ENCODE data around the gene ZNF408.
"Not testable (repeated sequence)": the region's sequence is repeated elsewhere in the genome, so short reads cannot be mapped to it uniquely, and the experiment has no call there.

ZNF408 gene

GRCh38 chr11:46670521-46670920 is 30.3 kb upstream of the ZNF408 start:
- H3K27me3 Mint-ChIP-seq: not testable (repeated sequence)
- H3K36me3 Mint-ChIP-seq: peaks cover 53% of the 10 kb centered on the region

DNA sequence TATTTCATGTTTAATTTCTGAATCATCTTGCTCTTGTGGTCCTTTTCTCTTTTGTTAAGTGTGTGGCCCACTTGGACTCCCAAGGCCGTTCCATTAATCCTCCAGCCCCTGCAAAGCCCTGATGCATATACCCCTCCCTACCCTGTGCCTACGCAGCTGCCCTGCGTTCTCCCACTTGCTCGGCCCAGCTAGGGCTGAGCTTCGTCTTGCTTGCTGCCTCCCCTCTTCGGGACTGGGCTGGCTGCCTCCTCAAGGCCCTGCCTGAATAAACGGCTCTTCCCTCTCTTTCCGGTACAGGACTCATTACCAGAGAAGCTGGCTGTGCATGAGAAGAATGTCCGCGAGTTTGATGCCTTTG is 28.9 kb upstream of the ZNF408 start:
- Mint-ChIP-seq H3K36me3 (peaks cover 49% of the 10 kb centered on the region), H3K27me3 (no peaks in the 10 kb centered on the region), H3K4me3 (peak overlapping the region; percentile 23), H3K4me1 (peaks cover 74% of the 10 kb centered on the region), H3K9me3 (no peaks in the 10 kb centered on the region), H3K27ac (peak overlapping the region; percentile 99)
- DNase-seq: no peak
- CTCF ChIA-PET: interaction anchor here (1.0 kb wide), 1 partner anchor 14 kb away, joined by 4 read pairs; no protein-coding TSS in a partner anchor

More at GRCh38 chr11:46670521-46670920, 30.3 kb upstream of the ZNF408 start:
- Mint-ChIP-seq H3K4me1 (peaks cover 62% of the 10 kb centered on the region), H3K27ac (peak overlapping the region; percentile 99)
- CTCF ChIA-PET: interaction anchor here (0.8 to 1.7 kb wide), 11 partner anchors 9 to 281 kb away, joined by 3 to 12 read pairs (median 4); partner anchors contain the start of genes ARHGAP1, ATG13, HARBI1 and ZNF408
- H3K4me3 Mint-ChIP-seq, H3K9me3 Mint-ChIP-seq, DNase-seq: not testable (repeated sequence)

- Mint-ChIP-seq H3K36me3 (peaks cover 49% of the 10 kb centered on the region), H3K27ac (peak overlapping the region; percentile 99), H3K9me3 (no peaks in the 10 kb centered on the region), H3K4me3 (no peak overlapping the region), H3K4me1 (peaks cover 78% of the 10 kb centered on the region), H3K27me3 (no peaks in the 10 kb centered on the region)
- no peak for DNase-seq
- CTCF ChIA-PET: interaction anchor here (1.0 kb wide), 1 partner anchor 13 kb away, joined by 4 read pairs; no protein-coding TSS in a partner anchor
Observed at GRCh38 chr11:46672381-46672839, 28.4 kb upstream of the ZNF408 start.

DNA sequence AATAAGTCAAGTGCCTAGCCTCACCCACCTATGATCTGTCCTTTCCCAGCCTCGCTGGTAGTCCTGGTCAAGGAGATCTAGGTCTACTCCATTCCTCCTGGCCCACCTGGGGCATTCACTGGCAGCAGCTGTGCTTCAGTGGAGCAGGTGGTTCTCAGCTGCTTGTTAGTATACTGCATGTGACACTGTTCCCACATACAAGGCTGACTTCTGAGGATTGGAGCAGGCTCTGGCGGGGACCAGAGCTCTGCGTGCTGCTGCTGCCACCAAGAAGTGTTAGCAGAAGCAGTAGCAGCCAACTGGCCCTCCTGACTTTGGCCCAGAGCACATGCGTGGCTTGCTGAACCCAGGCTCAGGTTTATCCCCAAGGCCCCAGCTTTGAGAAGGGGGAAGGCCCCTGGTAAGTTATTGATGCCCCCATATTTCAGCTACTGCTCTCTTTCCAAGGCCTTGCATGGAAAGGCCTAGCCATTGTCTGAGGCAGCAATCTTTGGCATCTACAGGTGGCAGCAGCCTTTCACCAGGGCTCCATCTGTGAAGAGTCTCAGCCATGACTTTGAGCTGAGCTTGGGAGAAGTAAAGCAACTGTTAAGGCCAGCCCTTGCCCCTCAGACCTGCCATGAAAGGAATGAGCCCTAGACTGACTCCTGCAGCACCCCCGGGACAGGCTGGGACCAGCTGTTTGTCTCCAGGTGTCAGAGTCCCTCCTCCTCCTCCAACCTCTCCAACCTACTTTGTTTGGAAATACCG is 26.9 kb upstream of the ZNF408 start:
- H3K4me1 Mint-ChIP-seq: peaks cover 76% of the 10 kb centered on the region
- H3K9me3 Mint-ChIP-seq: no peaks in the 10 kb centered on the region
- CTCF ChIA-PET: interaction anchor here (1.0 to 1.1 kb wide), 2 partner anchors 55 to 112 kb away, joined by 3 to 4 read pairs; no protein-coding TSS in a partner anchor
- H3K36me3 Mint-ChIP-seq: peaks cover 54% of the 10 kb centered on the region
- H3K4me3 Mint-ChIP-seq: no peak overlapping the region
- no peaks in the 10 kb centered on the region for H3K27me3 Mint-ChIP-seq
- no peak for DNase-seq
- H3K27ac Mint-ChIP-seq: peak overlapping the region; percentile 93

GRCh38 chr11:46674463-46675287 is 26.2 kb upstream of the ZNF408 start:
- Mint-ChIP-seq H3K4me1 (peaks cover 70% of the 10 kb centered on the region), H3K9me3 (no peaks in the 10 kb centered on the region), H3K27me3 (no peaks in the 10 kb centered on the region), H3K4me3 (no peak overlapping the region), H3K36me3 (peaks cover 51% of the 10 kb centered on the region), H3K27ac (peak overlapping the region; percentile 93)
- DNase-seq: peak; percentile 53
- CTCF ChIA-PET: interaction anchor here (1.0 to 1.1 kb wide), 2 partner anchors 56 to 113 kb away, joined by 3 to 4 read pairs; no protein-coding TSS in a partner anchor

GRCh38 chr11:46675288-46675851 is 25.5 kb upstream of the ZNF408 start:
- Mint-ChIP-seq H3K27ac (peak overlapping the region; percentile 93), H3K4me1 (peaks cover 64% of the 10 kb centered on the region), H3K27me3 (no peaks in the 10 kb centered on the region), H3K4me3 (no peak overlapping the region), H3K9me3 (no peaks in the 10 kb centered on the region), H3K36me3 (peaks cover 46% of the 10 kb centered on the region)
- CTCF ChIA-PET: interaction anchor here (1.0 kb wide), 1 partner anchor 57 kb away, joined by 4 read pairs; no protein-coding TSS in a partner anchor
- no peak for DNase-seq

GRCh38 chr11:46675949-46676348 is 24.9 kb upstream of the ZNF408 start:
- H3K27me3 Mint-ChIP-seq: no peaks in the 10 kb centered on the region
- no peak for DNase-seq
- no peak overlapping the region for H3K27ac Mint-ChIP-seq
- no peak overlapping the region for H3K4me3 Mint-ChIP-seq
- CTCF ChIA-PET: no interaction called here
- no peaks in the 10 kb centered on the region for H3K9me3 Mint-ChIP-seq
- peaks cover 59% of the 10 kb centered on the region for H3K4me1 Mint-ChIP-seq
- peaks cover 51% of the 10 kb centered on the region for H3K36me3 Mint-ChIP-seq

- Mint-ChIP-seq H3K27ac (peak overlapping the region; percentile 40), H3K36me3 (peaks cover 51% of the 10 kb centered on the region), H3K9me3 (no peaks in the 10 kb centered on the region), H3K27me3 (no peaks in the 10 kb centered on the region), H3K4me1 (peaks cover 52% of the 10 kb centered on the region), H3K4me3 (no peak overlapping the region)
- no peak for DNase-seq
- CTCF ChIA-PET: no interaction called here
Observed at GRCh38 chr11:46676436-46677158, 24.2 kb upstream of the ZNF408 start.

DNA sequence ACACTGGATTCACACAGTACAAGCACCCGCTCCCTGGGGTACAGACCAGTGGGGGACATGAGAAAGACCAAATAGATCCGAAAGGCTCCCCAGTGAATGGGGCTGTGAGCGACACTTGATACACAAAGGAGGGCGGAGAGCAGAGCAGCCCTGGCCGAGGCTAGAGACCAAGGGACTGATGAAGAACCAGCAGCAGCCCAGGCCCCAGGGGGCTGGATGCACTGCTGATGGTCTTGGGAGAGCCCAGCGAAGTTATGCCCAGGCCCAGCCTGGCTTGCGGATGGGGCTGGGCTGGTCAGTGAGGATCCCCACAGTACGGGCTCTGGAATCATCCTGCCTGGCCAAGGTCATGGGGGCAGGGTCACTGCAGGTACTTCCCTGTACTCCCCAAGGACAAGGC is 23.7 kb upstream of the ZNF408 start:
- Mint-ChIP-seq H3K27ac (no peak overlapping the region), H3K27me3 (no peaks in the 10 kb centered on the region), H3K4me3 (no peak overlapping the region), H3K9me3 (no peaks in the 10 kb centered on the region), H3K36me3 (peaks cover 46% of the 10 kb centered on the region), H3K4me1 (peaks cover 47% of the 10 kb centered on the region)
- no peak for DNase-seq
- CTCF ChIA-PET: no interaction called here

- H3K36me3 Mint-ChIP-seq: peaks cover 36% of the 10 kb centered on the region
- peaks cover 38% of the 10 kb centered on the region for H3K4me1 Mint-ChIP-seq
- DNase-seq: no peak
- H3K27me3 Mint-ChIP-seq: no peaks in the 10 kb centered on the region
- H3K27ac Mint-ChIP-seq: peak overlapping the region; percentile 66
- CTCF ChIA-PET: interaction anchor here (1.2 kb wide), 1 partner anchor 10 kb away, joined by 3 read pairs; no protein-coding TSS in a partner anchor
- no peaks in the 10 kb centered on the region for H3K9me3 Mint-ChIP-seq
- no peak overlapping the region for H3K4me3 Mint-ChIP-seq
Observed at GRCh38 chr11:46677991-46678740, 22.7 kb upstream of the ZNF408 start.

- Mint-ChIP-seq H3K27me3 (no peaks in the 10 kb centered on the region), H3K4me1 (peaks cover 34% of the 10 kb centered on the region), H3K4me3 (no peak overlapping the region), H3K9me3 (no peaks in the 10 kb centered on the region), H3K36me3 (peaks cover 38% of the 10 kb centered on the region), H3K27ac (no peak overlapping the region)
- CTCF ChIA-PET: interaction anchor here (1.2 kb wide), 1 partner anchor 9 kb away, joined by 3 read pairs; no protein-coding TSS in a partner anchor
- no peak for DNase-seq
Observed at GRCh38 chr11:46678741-46679130, 22.1 kb upstream of the ZNF408 start.

DNA sequence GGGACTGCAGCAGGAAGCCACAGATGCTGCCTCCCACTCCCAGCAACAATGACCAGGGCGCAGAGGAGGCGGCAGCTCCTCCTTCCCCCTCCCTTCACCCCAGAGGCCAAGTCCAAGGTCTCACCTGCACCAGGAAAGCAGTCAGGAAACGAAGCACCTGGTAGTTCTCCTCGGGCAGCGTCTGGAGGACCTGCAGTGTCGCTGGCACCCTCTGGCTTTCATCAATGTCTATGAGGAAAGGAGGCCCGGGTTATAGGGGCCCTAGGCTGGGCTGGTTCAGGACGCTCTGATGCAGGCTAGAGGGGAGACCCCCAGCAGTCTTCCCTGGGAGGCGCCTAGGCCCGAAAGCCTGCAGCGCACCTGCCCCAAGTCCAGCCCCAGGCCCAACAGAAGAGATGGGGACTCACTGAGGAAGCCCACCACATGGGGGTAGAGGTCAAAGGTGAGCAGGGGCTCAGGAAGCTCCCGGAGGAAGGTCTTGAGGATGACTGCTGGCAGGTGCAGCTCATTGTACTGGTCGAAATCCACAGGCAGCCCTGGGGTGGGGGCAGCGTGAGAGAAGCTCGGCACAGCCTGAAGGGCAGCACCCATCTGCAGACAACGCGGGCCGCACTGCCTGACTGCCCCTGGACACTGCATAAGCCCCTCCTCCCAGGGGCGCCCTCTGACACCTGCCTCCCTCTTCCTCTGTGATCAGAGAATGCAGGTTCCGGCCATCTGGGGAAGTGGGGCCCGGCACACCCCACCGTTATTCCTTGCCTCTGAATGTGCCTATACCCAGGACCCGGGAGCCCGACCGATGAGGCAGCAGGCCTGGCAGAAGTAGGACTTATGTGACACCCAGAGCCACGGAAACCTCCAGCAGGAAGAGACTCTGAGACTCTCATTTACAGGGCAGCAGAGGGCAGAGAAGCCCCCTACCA is 21.3 kb upstream of the ZNF408 start:
- DNase-seq: no peak
- Mint-ChIP-seq H3K36me3 (peaks cover 38% of the 10 kb centered on the region), H3K27me3 (no peaks in the 10 kb centered on the region), H3K4me3 (no peak overlapping the region), H3K9me3 (no peaks in the 10 kb centered on the region), H3K4me1 (peaks cover 27% of the 10 kb centered on the region), H3K27ac (no peak overlapping the region)
- CTCF ChIA-PET: no interaction called here

Measured in activated naive CD4-positive, alpha-beta T cell treated with anti-CD3 and anti-CD28 coated beads, Interleukin-2, amount 10 ng/mL, durations not matched to agents 7 days and 5 days (primary cell).